RPMI8226 (cell line): ENCODE results near the gene COL8A1.

Experiments used
- DNase-seq: peaks from one replicate; pipeline ENCODE4 v3.0.0-alpha.2; 2015

COL8A1 gene

DNA sequence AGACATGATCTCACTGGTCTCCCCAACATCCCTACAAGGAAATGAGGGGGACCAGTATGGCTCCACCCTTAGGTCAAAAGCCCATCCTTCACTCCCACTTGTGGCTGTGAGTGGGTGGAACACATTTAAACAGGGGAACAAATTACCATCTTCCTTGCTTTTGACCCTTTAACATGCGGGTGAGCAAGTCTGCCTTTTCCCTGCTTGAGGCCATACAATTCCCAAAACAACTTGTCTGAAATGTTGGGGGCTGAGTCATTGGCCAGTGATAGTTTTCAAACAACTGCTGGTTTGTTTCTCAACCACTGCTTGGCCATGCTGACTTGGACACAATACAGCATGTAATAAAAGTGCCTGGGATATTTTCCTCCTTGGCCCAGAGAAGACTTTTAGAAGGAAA is 39.6 kb downstream of the COL8A1 start:
- DNase-seq: no peak

DNA sequence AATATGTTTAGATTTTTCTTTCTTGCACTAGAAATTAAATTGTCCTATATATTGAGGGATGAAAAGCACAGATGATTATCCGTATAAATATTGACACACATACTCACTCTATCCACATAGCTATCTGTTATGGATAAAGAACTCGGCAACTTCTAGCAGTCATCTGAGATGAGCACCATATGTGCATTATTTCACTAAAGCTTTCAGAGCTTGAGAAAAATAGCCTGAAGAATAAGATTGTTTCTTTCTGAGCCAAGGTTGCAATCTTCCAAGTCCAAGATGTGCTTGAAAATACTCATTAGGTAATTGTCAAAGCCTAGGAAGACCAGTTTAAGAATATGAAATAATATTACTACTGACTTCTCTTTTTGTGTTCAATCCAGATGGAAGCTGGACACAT is 40.5 kb downstream of the COL8A1 start:
- DNase-seq: no peak

DNA sequence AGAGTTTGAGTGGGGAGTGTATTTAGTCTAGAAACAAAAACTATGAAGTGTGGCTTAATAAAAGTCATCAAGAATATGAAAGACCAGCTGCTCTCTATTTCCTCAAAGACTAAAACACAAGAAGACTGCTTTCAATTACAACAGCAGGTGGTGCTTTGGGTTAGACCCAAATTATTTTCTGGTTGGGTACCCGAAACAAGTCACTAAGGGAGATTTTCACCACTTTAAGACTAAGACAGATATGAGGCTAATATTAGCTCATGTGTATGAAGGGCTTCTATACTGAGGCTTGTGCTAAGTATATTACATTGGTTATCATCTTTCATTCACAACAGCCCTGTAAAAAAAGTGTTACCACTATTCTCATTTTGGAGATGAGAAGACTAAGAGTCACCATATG is 43.1 kb downstream of the COL8A1 start:
- DNase-seq: no peak

DNA sequence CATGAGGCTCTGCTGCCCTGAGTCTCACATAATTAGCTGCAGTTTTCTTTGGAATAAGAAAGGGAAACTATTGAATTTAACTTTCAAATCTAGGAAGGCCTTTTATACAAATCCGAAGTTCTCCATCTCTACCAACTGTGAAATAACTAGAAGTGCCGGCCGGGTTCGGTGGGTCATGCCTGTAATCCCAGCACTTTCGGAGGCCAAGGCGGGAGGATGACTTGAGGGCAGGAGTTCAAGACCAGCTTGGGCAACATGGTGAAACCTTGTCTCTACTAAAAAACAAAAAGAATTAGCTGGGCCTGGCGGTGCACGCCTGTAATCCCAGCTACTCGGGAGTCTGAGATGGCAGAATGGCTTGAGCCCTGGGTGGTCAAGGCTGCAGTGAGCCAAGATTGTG is 43.6 kb downstream of the COL8A1 start:
- DNase-seq: no peak

DNA sequence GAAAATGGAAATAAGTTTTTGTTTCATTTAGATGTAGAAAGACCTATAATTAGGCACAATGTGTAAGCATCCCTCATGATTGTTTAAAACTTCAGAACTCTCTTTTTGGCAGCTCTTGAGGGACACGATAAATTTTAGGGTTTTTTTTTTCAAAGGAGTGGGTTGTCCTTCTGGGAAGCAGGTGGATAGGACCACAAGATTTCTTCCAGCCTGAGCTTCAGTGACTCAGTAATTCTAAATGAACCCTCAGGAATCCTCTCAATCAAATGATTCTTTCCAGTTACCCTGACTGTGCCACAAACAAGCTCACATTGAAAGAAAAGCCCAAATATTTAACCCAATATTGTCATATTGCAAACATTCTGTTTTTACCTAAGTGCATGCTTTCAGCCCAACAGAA is 45.1 kb downstream of the COL8A1 start:
- no peak for DNase-seq

DNA sequence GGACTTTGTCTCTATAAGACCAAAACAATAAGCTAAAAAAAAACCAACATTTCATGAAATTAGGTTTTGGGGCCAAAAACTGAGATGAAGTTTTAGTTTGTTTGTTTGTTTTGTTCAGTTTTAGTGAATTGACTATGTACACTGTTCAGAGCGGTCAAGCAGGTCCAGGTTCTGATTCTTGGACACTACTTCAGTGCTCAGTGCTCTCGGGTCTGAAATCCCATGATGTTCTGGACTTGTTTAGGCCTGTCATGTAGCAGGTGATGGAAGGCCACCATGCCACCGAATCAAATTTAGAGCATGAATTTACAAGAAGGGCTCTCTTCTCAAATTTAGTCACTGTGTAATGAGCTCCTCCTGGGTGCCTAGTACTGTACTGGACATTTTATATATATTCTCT is 45.5 kb downstream of the COL8A1 start:
- no peak for DNase-seq

DNA sequence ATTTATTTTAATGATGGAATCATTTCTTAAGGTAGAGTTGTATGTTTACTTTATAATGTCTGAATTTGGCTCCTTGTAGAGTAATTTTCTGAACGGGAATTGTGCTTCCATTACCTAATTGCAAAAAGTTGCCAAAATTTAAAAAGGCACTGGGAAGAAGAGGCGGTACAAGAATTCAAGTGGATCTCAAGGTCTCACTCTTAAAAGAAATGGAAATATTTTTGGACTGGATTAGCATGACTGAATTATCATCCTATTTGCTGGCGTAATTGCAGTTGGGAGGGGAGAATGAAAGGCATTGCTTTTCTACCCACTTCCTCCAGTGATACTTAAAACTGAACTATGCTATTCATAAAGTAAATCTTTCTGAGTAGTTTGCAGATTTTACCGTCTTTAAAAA is 46.2 kb downstream of the COL8A1 start:
- no peak for DNase-seq

DNA sequence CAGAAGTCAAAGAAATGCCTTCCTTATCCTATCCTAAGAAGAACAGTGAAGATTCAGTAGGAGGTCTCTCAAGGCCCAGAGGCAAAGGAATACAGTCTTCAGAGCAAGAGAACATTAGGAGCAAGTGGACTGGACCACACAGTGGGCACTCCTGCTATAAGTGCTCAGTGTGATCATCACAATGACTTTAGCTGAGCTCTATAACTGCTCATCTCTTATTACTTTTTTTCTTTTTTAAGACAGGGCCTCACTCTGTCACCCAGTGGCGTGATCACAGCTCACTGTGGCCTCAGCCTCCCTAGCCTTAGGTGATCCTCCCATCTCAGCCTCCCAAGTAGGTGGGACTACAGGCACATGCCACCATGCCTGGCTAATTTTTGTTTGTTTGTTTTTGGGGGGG is 48.1 kb downstream of the COL8A1 start:
- DNase-seq: no peak

DNA sequence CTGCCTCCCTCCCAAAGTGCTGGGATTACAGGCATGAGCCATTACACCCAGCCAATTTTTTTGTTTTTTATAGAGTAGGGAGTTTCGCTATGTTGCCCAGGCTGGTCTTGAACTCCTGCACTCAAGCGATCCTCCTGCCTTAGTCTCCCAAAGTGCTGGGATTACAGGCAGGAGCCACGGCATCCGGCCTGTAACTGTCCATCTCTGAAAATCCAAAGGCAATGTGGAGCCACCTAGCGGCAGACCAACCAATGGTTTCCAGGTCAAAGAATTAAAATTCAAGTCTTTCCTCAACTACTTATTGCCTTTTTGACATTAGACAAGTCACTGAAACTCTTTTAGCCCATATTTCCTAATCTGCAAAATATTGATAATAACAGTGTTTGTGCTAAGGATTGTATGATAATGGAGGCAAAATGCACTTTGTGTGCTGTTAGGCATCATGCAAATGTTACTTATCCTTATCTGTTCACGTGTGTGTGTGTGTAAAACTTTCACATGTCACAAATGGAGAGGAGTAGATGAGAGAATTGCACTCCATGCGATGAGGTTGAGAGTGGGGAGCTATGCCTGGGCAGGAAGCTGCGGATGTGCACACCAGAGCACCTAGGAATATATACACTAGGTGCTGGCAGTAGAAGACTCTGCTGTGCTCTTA is 48.7 kb downstream of the COL8A1 start:
- DNase-seq: peak; percentile 61

DNA sequence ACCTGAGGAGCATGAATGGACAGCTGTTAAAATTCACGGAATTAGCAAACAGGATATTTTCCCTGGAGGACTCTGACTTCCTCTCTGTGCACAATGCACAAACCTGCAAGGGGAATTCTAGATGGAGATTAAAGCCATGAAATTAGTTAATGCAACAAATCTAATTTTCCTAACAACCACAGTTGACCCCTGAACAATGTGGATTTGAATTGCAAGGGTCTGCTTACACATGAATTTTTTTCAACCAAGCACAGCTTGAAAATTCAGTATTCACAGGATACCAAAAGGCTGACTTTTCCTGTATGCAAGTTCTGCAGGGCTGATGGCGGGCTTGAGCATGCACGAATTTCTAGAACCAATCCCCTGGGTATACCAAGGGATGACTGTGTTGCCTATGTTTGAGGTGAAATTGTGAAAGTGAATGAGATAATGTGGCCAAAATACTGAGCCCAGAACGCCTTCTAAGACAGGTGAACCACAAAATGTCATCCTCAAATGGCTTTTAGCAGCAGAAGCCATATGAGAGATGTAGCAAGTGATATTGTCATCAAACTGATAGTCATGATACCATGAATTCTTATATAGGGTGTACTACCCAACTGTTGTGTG is 52.5 kb downstream of the COL8A1 start:
- DNase-seq: no peak

DNA sequence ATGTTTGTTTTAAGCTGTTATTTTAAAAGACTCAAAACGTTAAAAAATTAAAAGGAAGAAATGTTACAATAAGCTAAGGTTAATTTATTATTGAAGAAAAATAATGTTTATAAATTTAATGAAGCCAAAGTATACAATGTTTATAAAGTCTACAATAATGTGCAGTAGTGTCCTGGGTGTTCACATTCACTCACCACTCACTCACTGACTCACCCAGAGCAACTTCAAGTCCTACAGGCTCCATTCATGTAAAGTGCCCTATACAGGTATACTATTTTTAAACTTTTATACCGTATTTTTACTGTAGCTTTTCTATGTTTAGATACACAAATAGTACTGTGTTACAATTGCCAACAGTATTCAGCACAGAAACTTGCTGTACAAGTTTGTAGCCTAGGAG is 55.2 kb downstream of the COL8A1 start:
- no peak for DNase-seq

DNA sequence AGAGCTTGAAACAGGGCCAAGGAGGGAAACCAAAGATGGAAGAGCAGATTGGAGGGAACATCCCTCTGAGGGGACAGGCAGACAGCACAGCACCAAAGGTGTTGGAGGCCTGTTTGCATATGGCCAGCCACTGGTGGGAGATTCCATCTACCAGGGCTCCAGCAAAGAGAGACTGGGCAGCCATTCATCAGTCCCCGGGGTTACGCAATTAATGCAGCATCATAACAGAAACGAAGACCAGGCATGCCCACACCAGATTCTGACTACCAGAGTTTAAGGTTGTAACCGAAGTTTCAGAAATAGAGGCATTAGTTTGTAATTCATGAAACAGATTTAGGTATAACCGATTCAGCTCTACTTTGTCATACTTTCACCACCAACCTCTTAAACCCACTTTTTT is 58.1 kb downstream of the COL8A1 start:
- no peak for DNase-seq

DNA sequence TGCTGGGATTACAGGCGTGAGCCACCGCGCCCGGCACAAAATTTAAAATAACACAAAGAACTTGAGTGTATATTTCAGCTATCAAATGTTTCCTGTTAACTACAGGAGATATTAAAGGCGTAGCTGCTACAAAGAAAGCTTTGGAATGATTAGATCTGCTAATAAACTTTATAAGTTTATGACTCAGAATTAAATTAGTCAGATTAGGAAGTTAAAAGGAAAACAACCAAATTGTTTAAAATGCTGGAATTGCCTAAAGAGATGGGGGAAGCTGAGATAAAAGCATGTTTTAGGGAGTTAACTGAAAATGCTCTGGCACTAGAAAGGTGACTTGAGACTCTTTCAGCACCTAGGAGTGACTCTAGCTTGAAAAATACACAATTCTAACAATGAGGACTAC is 58.9 kb downstream of the COL8A1 start:
- DNase-seq: no peak

DNA sequence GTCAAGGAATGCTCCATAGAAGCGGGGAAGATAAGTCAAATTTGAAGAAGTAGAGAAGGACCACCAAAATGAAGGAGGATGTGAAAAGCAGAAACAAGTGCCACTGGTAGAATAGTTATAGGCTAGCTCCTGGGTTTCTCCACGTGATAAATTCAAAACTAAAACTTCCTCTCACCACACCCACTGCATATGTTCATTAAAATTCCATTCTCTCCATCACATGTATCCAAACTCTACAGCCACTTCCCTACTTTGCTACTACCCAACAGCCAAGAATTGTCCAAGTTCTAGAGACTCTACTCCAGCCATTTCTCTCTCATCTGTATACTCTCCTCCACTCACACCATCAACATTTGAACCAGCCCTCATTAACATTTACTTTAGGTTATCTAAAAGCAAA is 60.5 kb downstream of the COL8A1 start:
- DNase-seq: no peak

DNA sequence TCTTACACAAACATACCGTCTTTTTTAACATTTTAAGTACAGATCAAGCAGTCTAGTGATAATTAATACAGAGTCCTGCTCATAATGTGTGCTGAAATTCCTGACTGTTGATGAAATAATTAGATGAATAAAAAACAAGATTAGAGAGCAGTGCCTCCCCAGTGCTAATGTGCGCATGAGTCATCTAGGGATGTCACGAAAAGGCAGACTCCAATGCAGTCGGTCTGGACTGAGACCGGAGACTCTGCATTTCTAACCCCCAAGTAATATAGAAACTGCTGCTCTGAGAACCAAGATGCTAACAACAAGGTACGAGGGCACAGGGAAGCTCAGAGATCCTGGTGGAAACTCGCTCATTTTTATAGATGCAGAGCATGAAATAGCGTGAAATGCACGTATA is 61.4 kb downstream of the COL8A1 start:
- DNase-seq: no peak

DNA sequence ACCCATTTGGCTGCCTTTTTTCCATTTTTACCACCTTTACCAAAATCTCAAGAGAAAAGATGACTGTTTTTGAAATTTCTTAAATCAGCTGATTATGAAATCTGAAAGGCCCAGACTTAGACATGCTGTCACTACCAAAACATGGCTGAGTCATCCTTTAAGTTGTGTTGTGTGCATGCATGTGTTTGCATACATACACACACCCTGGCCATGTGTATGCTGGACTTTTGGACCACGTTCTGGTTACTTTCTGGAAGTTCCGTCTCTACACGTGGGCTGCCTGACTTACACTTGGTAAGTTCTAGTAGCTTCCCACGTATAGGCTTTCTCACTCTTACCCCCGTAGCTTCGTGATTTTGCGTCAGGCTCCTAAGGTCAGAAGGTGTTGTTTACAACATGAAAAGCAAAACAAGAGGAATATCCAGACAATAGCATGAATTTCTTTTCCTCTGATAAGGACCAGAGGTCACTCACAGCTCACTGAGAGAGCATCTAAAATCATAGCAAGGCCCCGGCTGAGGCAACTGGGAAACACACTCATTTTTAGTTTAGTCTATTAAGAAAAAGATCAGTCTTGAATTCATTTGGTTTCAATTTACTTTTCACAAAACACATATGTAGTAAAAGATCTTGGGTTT is 62.4 kb downstream of the COL8A1 start:
- no peak for DNase-seq

DNA sequence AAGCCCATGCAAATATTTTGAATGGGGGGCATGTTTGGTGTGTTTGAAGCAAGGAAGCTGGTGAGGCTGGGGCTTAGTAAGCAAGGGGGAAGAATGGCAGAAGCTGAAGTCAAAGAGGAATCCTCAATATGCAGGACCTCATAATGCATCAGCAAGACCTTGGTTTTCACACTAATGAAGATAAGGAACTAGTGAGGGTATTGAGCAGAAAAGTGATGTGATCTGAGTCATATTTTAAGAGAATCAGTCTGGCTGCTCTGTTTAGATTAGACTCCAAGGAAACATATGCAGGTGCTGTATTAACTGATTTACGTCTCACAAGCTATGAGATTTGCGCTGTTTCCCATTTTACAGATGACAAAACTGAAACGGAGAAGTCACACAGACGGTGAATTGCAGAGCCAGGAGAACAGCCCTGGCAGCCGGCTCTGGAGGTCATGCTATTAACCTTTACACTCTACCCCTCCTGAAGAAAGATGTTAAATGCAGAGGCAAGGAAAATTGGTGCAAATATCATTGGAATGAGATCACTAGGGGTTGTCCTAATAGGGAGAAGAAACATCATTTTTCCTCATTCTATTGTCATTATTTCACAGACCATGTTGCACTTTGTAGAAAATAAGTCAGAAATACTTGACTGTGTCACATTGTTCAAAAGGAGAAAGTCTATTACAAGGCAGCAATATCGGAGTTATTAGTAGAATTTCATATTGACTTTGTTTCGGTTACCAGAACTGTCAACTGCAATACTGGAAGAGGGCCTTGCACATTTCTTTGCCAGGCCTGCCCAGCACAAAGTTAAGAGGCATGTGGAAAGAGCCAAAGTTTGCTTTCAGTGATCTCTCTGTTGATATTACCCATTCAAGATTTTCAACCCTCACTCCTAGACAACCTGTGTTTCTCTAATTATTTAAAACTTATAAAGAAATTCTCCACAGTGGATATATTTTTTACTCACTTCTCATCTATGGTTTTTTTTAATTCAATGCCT is 64.9 kb downstream of the COL8A1 start:
- DNase-seq: no peak

DNA sequence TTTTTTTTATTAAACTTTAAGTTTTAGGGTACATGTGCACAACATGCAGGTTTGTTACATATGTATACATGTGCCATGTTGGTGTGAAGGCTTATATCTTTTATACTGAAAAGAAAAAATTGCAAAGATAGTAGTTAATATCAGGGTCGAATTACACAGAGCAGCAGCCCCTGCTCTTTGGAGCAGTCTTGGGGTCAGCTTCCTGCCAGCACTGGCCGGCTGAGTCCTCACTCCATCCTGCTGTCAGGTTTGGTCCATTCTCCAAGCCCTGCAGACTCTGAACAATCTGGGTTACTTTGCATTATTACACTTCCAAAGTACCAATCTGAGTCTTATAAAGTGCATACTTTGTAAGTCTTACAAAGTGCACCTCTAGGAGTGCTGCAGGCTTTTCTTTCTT is 66.0 kb downstream of the COL8A1 start:
- DNase-seq: no peak

DNA sequence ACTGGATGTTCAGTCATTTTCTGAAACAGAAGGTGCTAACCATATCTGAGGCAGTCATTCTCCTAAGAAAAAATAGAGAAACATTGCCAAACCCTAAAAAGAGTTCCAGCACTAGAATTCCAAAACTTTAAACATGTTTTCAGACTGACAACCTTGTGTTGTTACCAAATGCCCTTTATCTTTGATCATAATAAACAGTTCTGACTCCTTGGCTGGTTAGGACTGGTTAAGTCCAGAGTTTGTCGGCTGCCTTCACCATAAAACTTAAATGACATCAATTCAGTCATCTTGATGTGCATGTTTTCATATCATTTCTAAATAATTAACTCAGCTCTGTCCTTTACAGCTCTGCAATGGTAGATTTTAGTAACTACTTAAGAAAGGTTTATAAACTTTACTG is 68.0 kb downstream of the COL8A1 start:
- DNase-seq: no peak

DNA sequence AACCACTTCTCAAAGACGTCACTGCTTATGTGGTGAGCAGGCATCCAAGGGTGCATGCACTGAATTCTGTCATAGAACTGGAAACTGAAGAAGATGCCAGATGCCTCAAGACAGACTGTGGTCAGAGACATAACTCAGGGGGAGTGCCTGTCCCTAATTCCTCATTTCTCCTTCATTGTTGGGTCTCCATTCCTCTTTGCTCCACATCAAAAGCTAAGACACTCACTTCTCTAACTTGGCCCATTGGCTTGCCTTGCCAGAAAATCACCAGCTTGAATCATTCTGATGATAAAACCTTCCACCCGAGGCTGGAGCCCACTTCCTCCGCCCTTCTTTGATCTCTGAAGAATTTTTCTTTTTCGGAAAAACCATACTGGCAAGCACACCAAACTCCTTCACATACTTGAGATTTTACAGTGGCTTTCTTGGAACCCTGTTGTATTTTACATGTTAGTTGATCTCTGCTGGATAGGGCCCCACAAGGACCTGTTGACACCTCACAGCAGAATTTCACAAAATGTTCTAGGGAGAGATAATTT is 69.9 kb downstream of the COL8A1 start:
- no peak for DNase-seq

DNA sequence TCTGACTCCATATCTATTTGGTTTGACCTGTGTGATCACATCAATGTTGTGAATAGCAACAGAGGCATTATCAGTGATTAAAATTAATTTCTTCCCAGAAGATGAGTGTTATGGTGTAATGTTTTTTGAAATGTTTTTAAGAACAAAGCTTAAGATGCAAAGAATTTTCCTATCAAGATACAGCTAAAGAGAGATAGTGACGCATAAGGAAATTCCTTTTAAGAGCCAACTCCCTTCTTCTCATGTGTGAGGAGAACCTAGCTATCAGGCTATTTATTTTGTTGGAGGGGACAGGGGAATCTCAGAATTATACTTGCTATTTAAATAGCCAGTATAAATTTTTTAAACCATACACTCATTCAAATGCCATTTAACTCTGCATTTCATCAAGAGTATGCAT is 71.3 kb downstream of the COL8A1 start:
- DNase-seq: no peak

DNA sequence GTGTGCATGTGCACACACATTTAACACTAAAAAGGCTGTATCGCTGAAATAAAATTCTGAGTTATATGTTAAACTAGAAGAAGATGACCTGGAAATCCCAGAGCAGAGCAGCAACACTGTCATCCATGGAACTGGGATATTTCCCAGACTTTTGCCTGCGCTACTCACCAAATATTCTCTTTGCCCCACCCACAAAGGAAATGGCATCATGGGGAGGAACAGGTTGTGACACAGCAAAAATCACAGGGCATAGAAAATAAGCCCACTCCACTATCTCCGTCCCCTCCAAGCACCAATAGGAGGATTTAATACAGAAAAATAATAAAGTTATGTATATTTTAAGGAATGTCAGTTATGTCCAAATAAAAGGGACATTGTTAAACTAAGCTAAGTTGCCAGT is 71.7 kb downstream of the COL8A1 start:
- no peak for DNase-seq

DNA sequence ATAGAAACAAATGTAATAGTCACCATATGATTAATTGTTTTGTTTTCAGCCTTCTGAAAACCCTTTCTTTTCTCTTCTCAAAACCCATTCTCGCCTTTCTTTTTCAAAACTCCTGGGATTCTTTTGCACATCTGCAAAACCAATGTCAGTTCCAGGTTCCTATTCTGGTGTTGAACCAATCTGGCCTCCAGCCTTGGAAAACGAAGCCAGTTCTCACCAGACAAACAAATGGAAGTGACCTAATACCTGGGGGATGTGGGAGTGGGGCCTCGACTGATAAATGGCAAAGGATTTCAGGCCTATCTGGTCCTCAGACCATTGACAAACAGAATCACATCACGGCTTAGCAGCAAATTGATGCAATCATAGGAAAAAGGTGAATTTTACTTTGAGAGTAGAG is 73.0 kb downstream of the COL8A1 start:
- no peak for DNase-seq
